AG09319 (cell line): ENCODE measurements around the gene CHST5.

Source experiments
- DNase-seq: peaks from one replicate; pipeline ENCODE4 v3.0.0-alpha.2; 2010; ENCODE audit warnings: low read depth; ENCODE audit errors: extremely low read depth
- TF ChIP-seq, protein P1 (sequence below): IDR thresholded peaks from 2 replicates; pipeline ENCODE4 v1.5.1; 2011; ENCODE audit warnings: low read depth, mild to moderate bottlenecking, inconsistent platforms, low read length, moderate library complexity

The CHST5 gene

DNA sequence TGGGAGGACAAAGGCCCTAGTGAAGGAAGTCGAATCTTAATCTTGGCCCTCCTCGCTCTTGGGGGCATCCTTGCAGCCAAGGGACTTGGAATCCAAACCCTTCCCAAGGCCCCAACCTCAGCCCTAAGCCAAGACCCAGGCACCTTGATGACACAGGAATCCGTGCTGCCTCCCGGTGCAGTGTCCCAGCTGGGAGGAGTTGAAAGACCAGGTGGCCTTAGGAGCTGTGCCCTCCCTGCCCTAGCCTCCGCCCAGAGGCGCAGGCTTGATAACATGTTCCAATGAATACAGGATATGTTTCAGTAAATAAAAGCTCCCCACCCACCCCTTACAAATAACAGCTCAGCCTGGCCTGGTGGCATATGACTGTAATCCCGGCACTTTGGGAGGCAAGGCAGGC is at the start of gene CHST5:
Gene CHST5 (minus strand): TSS at position 208 of the 400 bp plus-strand sequence. CDS start 5,724 bp downstream, outside the sequence.
- TF ChIP-seq, protein P1, sequence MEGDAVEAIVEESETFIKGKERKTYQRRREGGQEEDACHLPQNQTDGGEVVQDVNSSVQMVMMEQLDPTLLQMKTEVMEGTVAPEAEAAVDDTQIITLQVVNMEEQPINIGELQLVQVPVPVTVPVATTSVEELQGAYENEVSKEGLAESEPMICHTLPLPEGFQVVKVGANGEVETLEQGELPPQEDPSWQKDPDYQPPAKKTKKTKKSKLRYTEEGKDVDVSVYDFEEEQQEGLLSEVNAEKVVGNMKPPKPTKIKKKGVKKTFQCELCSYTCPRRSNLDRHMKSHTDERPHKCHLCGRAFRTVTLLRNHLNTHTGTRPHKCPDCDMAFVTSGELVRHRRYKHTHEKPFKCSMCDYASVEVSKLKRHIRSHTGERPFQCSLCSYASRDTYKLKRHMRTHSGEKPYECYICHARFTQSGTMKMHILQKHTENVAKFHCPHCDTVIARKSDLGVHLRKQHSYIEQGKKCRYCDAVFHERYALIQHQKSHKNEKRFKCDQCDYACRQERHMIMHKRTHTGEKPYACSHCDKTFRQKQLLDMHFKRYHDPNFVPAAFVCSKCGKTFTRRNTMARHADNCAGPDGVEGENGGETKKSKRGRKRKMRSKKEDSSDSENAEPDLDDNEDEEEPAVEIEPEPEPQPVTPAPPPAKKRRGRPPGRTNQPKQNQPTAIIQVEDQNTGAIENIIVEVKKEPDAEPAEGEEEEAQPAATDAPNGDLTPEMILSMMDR: no peak
- no peak for DNase-seq

DNA sequence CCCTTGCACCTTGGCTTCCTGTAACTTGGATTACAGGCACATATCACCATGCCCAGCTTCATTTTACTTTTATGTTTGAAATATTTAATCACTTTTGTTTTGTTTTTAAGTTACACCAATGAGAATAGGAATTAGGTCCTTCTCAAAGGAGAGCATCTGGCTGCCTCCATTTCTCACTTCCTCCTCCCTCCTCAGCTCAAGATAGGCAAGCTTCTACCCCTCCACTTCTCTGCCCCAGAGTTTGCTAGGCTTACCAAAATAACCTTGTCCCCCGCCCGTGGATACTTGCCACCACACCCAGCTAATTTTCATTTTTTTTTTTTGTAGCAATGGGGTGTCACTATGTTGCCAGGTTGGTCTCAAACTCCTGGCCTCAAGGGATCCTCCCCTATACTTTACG is 48.2 kb upstream of the CHST5 start:
- TF ChIP-seq, protein P1: no peak
- DNase-seq: no peak

DNA sequence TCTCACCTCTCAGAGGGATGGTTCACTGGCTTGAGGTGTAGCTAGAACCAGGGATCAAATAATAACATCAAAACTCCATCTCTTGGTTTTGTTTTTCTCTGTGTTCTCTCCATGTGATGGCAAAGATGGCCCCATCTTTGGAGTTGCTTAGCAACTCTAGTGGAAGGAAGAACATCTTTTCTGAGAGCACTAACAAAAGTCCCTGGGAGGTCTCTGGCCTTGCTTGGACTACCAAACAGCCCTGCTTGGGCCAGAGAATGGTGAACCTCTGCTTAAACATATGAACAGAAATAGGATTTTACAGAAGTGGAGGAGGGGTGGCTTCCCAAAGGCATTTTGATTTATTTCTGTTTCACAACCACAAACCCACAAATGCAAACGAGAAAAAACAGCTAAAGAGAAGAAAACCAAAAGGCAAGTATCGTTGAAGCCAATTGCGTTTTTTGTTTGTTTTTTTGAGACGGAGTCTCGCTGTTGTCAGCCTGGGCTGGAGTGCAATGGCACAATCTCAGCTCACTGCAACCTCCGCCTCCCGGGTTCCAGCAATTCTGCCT is 43.5 kb upstream of the CHST5 start:
- DNase-seq: no peak
- TF ChIP-seq, protein P1: no peak

DNA sequence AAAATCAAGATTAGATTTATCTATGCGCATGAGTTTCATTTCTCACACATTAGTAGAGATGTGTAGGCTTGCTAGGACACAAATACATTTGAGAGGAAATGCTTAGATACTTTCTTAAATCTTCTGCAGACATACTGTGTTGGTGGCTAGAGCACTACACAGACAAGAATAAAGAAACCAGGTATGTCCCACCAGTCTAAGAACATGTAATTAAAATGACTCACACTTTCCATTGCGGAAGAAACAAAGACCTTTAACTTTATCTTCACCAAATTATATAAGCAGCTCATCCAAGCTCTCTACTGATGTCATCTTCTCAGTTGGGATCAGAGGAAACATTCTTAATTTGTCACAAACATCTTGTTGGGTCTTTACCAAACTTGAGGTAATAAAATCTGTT is 42.8 kb upstream of the CHST5 start:
- DNase-seq: no peak
- TF ChIP-seq, protein P1: no peak

DNA sequence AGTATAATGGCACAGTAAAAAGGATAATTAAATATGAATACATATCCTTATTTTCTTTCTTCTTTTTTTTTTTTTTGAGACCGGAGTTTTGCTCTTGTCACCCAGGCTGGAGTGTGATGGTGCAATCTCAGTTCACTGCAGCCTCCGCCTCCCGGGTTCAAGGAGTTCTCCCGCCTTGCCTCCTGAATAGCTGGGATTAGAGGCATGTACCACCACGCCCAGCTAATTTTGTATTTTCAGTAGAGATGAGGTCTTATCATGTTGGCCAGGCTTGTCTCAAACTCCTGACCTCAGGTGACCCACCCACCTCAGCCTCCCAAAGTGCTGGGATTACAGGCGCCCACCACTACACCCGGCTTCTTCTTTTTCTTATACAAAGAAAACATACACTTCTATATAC is 42.3 kb upstream of the CHST5 start:
- no peak for DNase-seq
- TF ChIP-seq, protein P1: no peak

DNA sequence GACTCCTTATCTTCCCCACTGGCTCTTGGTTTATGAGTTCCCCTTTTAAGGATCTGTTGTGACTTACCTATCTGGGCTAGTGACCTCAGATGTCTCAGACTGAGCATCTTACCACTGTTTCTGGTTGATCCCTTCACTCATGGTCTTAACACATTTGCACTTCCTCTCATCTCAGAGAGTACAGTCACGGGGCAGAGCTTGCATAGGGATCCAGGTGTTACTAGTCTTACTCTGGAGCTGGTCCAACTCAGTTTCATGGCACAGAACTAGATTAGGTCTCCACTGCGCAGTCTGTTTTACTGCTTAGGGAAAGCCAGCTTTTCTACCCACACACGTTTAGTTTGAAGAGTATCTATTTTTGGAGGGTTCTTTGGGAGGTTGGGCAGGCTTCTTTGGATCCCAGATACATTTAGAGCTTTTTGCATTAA is 40.5 kb upstream of the CHST5 start:
- TF ChIP-seq, protein P1: no peak
- DNase-seq: no peak

DNA sequence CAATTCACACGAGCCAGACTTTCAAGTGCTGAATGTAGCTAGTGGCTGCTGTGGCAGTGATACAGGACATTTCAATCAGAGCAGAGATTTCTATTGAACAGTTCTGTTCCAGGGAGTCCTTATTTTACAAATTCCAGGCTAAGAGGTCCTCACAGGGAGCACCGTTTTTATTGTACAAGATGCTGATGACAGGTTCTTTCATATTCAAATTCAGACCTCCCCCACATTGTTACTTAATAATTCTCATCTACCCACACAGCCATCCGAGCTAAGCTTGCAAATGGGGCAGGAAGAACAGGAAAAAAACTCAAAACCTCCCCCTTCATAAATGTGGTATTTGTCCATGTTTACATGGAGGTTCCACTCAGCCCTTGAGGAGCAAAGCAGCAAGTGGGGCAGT is 40.0 kb upstream of the CHST5 start:
- DNase-seq: no peak
- TF ChIP-seq, protein P1: no peak
